Astrocyte (in vitro differentiated cells and primary cell): ENCODE results near the gene PCBP3. TPM values are rescaled to one million over a fixed set of nuclear protein-coding genes. Genes with fewer than 3 reads are reported as not detected.

Source experiments
- DNase-seq: peaks from one replicate; pipeline ENCODE4 v3.0.0-alpha.2; 2010; ENCODE audit warnings: low read depth
- FAIRE-seq: peaks from 2 replicates; lab custom pipeline; 2011; peaks lifted over from hg19 to GRCh38; lab: Jason Lieb, UNC
- H2AFZ ChIP-seq: 2 replicates; pipeline ENCODE4 v1.6.0; 2012; ENCODE audit warnings: low read depth, low read length, inconsistent platforms
- H3K27ac ChIP-seq: 2 replicates; pipeline ENCODE4 v1.5.1; 2011; ENCODE audit warnings: low read depth, low read length, inconsistent platforms
- H3K27me3 ChIP-seq: 2 replicates; pipeline ENCODE4 v1.6.0; 2011; ENCODE audit warnings: low read length, inconsistent platforms; ENCODE audit not compliant: insufficient read depth
- H3K36me3 ChIP-seq: 2 replicates; pipeline ENCODE4 v1.5.1; 2011; ENCODE audit warnings: low read length, inconsistent platforms; ENCODE audit not compliant: insufficient read depth
- H3K4me1 ChIP-seq: 2 replicates; pipeline ENCODE4 v1.5.1; 2011; ENCODE audit warnings: low read length, inconsistent platforms; ENCODE audit not compliant: insufficient read depth
- H3K4me2 ChIP-seq: 2 replicates; pipeline ENCODE4 v1.6.0; 2012; ENCODE audit warnings: low read length, inconsistent platforms
- H3K4me3 ChIP-seq: 2 replicates; pipeline ENCODE4 v1.5.1; 2011; ENCODE audit warnings: low read depth, mild to moderate bottlenecking, low read length, inconsistent platforms; ENCODE audit not compliant: insufficient read depth
- H3K79me2 ChIP-seq: 2 replicates; pipeline ENCODE4 v1.6.0; 2012; ENCODE audit warnings: mild to moderate bottlenecking, low read length, inconsistent platforms; ENCODE audit not compliant: insufficient read depth
- H3K9ac ChIP-seq: 2 replicates; pipeline ENCODE4 v1.6.0; 2012; ENCODE audit warnings: mild to moderate bottlenecking, low read length, inconsistent platforms
- H3K9me3 ChIP-seq: 2 replicates; pipeline ENCODE4 v1.5.1; 2012; ENCODE audit warnings: low read depth, mild to moderate bottlenecking, low read length, inconsistent platforms; ENCODE audit not compliant: insufficient read depth
- H4K20me1 ChIP-seq: 2 replicates; pipeline ENCODE4 v1.6.0; 2012; ENCODE audit warnings: low read length, inconsistent platforms; ENCODE audit not compliant: insufficient read depth
- H3K27ac Mint-ChIP-seq: one replicate; pipeline ENCODE4 v1.8.0; 2021; ENCODE audit warnings: mild to moderate bottlenecking, mixed read lengths; ENCODE audit not compliant: unreplicated experiment
- H3K27me3 Mint-ChIP-seq: one replicate; pipeline ENCODE4 v1.8.0; 2021; ENCODE audit warnings: low read depth, mixed read lengths; ENCODE audit not compliant: unreplicated experiment
- H3K36me3 Mint-ChIP-seq: one replicate; pipeline ENCODE4 v1.8.0; 2021; ENCODE audit warnings: low read depth, mixed read lengths; ENCODE audit not compliant: unreplicated experiment
- H3K4me1 Mint-ChIP-seq: one replicate; pipeline ENCODE4 v1.8.0; 2021; ENCODE audit warnings: low read depth, mixed read lengths; ENCODE audit not compliant: unreplicated experiment
- H3K4me3 Mint-ChIP-seq: one replicate; pipeline ENCODE4 v1.8.0; 2021; ENCODE audit warnings: mild to moderate bottlenecking, moderate library complexity, mixed read lengths; ENCODE audit not compliant: unreplicated experiment
- H3K9me3 Mint-ChIP-seq: one replicate; pipeline ENCODE4 v1.8.0; 2021; ENCODE audit warnings: mild to moderate bottlenecking, mixed read lengths; ENCODE audit not compliant: unreplicated experiment
- EZH2 ChIP-seq: IDR thresholded peaks from 2 replicates; pipeline ENCODE4 v1.6.1; 2012; ENCODE audit warnings: mild to moderate bottlenecking, low read length, inconsistent platforms; ENCODE audit not compliant: insufficient read depth
- total RNA-seq: library from RNA; stranded (reverse); gene quantifications from 2 replicates; pipeline ENCODE4 v1.2.1, GENCODE V29; 2021
- TF ChIP-seq, protein P1 (sequence below): IDR thresholded peaks from 2 replicates; pipeline ENCODE4 v1.5.1; 2011; ENCODE audit warnings: low read depth, mild to moderate bottlenecking, inconsistent platforms, low read length, moderate library complexity; ENCODE audit not compliant: insufficient read depth

The PCBP3 gene
- total RNA-seq, 1 donor from 2014 or later = 1.8 TPM

DNA sequence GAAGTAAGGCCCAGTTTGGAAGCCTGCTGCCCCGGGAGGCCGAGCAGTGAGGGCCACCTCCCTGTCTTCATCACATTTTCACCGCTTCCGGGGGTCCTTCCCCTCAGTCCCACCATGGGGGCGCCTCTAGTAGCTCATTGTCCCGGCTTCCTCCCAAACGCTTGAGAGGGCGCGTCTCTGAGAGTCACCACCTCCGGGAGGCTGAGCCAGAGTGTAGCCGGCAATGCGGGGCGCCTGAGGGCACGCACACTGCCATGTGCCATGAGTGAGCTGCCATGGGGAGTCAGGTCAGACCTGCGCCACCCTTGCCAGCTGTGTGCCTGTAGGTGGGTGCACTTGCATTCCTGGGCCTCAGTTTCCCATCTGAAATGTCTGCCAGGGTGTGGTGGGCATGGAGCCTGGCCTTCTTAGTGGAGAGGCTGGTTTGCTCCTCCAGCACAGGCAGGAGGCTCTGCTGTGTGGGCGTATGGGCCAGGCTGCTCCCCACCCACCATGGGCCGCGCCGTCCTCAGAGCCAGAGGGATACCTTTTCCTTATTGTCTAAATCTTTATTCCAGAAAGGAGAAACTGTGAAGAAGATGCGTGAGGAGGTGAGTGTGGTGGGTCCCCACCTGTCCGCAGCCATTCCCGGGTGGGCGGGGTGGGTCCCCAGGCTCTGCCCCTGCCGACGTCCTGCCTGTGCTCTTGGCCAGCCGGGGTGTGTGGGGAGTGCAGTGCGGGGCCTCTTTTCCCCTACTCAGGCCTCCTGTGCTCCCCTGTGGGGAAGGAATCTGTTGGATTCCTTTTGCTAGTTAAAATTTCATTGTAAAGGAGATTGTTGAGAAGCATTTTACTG, 256.7 kb downstream of the PCBP3 start:
- no peaks in the 10 kb centered on the region for H4K20me1 ChIP-seq
- Mint-ChIP-seq H3K36me3 (peaks cover 5% of the 10 kb centered on the region), H3K4me1 (peaks cover 2% of the 10 kb centered on the region), H3K27me3 (peaks cover 47% of the 10 kb centered on the region), H3K27ac (no peak overlapping the region), H3K4me3 (no peak overlapping the region), H3K9me3 (peaks cover 8% of the 10 kb centered on the region)
- no peaks in the 10 kb centered on the region for H3K36me3 ChIP-seq
- no peak overlapping the region for H3K4me2 ChIP-seq
- no peak for DNase-seq
- no peak for TF ChIP-seq EZH2
- TF ChIP-seq, protein P1, sequence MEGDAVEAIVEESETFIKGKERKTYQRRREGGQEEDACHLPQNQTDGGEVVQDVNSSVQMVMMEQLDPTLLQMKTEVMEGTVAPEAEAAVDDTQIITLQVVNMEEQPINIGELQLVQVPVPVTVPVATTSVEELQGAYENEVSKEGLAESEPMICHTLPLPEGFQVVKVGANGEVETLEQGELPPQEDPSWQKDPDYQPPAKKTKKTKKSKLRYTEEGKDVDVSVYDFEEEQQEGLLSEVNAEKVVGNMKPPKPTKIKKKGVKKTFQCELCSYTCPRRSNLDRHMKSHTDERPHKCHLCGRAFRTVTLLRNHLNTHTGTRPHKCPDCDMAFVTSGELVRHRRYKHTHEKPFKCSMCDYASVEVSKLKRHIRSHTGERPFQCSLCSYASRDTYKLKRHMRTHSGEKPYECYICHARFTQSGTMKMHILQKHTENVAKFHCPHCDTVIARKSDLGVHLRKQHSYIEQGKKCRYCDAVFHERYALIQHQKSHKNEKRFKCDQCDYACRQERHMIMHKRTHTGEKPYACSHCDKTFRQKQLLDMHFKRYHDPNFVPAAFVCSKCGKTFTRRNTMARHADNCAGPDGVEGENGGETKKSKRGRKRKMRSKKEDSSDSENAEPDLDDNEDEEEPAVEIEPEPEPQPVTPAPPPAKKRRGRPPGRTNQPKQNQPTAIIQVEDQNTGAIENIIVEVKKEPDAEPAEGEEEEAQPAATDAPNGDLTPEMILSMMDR = no peak
- no peaks in the 10 kb centered on the region for H3K27me3 ChIP-seq
- H3K79me2 ChIP-seq = no peaks in the 10 kb centered on the region
- H2AFZ ChIP-seq = no peak overlapping the region
- no peaks in the 10 kb centered on the region for H3K9me3 ChIP-seq
- no peak overlapping the region for H3K9ac ChIP-seq
- H3K4me1 ChIP-seq = no peaks in the 10 kb centered on the region
- FAIRE-seq = no peak
- H3K4me3 ChIP-seq = no peak overlapping the region
- no peak overlapping the region for H3K27ac ChIP-seq

DNA sequence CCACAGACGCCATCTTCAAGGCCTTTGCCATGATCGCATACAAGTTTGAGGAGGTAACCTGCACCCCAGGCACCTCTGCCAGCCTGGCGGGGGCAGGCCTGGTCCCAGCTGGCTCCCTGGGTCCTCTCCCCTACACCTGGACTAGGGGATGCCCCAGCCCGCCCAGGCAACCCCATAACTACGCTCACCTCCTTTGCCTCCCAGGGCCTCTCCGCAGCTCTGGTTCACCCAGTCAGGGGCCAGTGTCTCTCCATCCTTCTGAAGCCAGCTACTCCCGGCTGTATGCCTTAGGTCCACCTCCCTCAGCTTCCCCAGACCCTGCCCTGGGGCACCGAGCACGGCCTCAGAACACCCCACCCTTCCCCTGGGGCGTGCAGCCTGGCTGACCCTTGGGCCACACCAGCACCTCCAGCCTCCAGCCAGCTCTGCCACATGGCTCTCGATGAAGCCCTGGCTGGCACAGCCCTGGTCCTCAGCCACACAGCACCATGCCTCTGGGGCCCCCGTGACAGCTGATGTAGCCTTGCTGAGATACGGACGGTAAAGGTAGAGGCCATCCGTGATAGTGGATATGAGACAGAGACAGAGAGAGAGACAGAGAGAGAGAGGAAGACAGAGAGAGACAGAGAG, 257.7 kb downstream of the PCBP3 start:
- Histone ChIP-seq H3K79me2 (no peaks in the 10 kb centered on the region), H3K4me1 (no peaks in the 10 kb centered on the region), H3K9ac (no peak overlapping the region), H3K27me3 (no peaks in the 10 kb centered on the region), H3K9me3 (no peaks in the 10 kb centered on the region), H3K4me3 (no peak overlapping the region), H3K4me2 (no peak overlapping the region), H3K36me3 (no peaks in the 10 kb centered on the region), H2AFZ (no peak overlapping the region), H3K27ac (no peak overlapping the region), H4K20me1 (no peaks in the 10 kb centered on the region)
- H3K36me3 Mint-ChIP-seq = peaks cover 5% of the 10 kb centered on the region
- H3K9me3 Mint-ChIP-seq = peaks cover 10% of the 10 kb centered on the region
- peaks cover 2% of the 10 kb centered on the region for H3K4me1 Mint-ChIP-seq
- no peak overlapping the region for H3K4me3 Mint-ChIP-seq
- TF ChIP-seq, protein P1 = no peak
- no peak for TF ChIP-seq EZH2
- no peak overlapping the region for H3K27ac Mint-ChIP-seq
- H3K27me3 Mint-ChIP-seq = peaks cover 52% of the 10 kb centered on the region
- no peak for DNase-seq
- no peak for FAIRE-seq
